NCI-H1694 treated with DMSO at 0.1 percent for 48 hours (cell line): ENCODE results near the gene ACOT7.
"Not testable (repeated sequence)": the region's sequence is repeated elsewhere in the genome, so short reads cannot be mapped to it uniquely, and the experiment has no call there.

Experiments used
- DNase-seq: peaks from one replicate; lab custom pipeline; 2025; lab: John Stamatoyannopoulos, UW

ACOT7 gene

GRCh38 chr1:6396998-6397397, 3.4 kb upstream of the ACOT7 start:
- no peak for DNase-seq

- DNase-seq: not testable (repeated sequence)
Measured at GRCh38 chr1:6395781-6396244, 2.2 kb upstream of the ACOT7 start.

- not testable (repeated sequence) for DNase-seq
Measured at GRCh38 chr1:6395130-6395529, 1.6 kb upstream of the ACOT7 start.

GRCh38 chr1:6392809-6393399, 663 bp downstream of the ACOT7 start:
- DNase-seq: no peak

GRCh38 chr1:6391951-6392808, 1.4 kb downstream of the ACOT7 start:
- no peak for DNase-seq

- DNase-seq: no peak
Measured at GRCh38 chr1:6389971-6390370, 3.6 kb downstream of the ACOT7 start.

- no peak for DNase-seq
Measured at GRCh38 chr1:6386371-6386949, 7.1 kb downstream of the ACOT7 start.

GRCh38 chr1:6385488-6386191, 7.9 kb downstream of the ACOT7 start:
- DNase-seq: no peak

- peak; percentile 76 for DNase-seq
Measured at GRCh38 chr1:6384962-6385361, 8.6 kb downstream of the ACOT7 start.

GRCh38 chr1:6384135-6384534, 9.4 kb downstream of the ACOT7 start:
- no peak for DNase-seq

- no peak for DNase-seq
Measured at GRCh38 chr1:6380037-6380436, 13.5 kb downstream of the ACOT7 start.

- peak; percentile 50 for DNase-seq
Measured at GRCh38 chr1:6378096-6378746, 15.3 kb downstream of the ACOT7 start.

- no peak for DNase-seq
Measured at GRCh38 chr1:6373961-6374720, 19.4 kb downstream of the ACOT7 start.

GRCh38 chr1:6372236-6372635, 21.3 kb downstream of the ACOT7 start:
- DNase-seq: not testable (repeated sequence)

GRCh38 chr1:6370006-6370405, 23.6 kb downstream of the ACOT7 start:
- DNase-seq: no peak

- DNase-seq: peak; percentile 38
Measured at GRCh38 chr1:6367381-6368012, 26.1 kb downstream of the ACOT7 start.

- no peak for DNase-seq
Measured at GRCh38 chr1:6365047-6365446, 28.5 kb downstream of the ACOT7 start.

- DNase-seq: not testable (repeated sequence)
Measured at GRCh38 chr1:6363085-6363884, 30.3 kb downstream of the ACOT7 start.

GRCh38 chr1:6361124-6361775, 32.3 kb downstream of the ACOT7 start:
- no peak for DNase-seq
